Measurements from ENCODE around the gene URM1. TPM values are rescaled to one million over a fixed set of nuclear protein-coding genes. Genes with fewer than 3 reads are reported as not detected.

The URM1 gene
- total and polyA plus RNA-seq, 2 donors (not counting 1 experiment from before 2014, with no cell fraction given), result 28.6 to 35.3 TPM

- H3K9me3 ChIP-seq (ENCODE audit: control insufficient read depth, insufficient read depth, low read depth, low read length), result no peaks in the 10 kb centered on the region
- H3K4me3 ChIP-seq (replicated peaks in 1 of 4; ENCODE audit: control extremely low read depth in 1 of 4, insufficient read depth in 1 of 4, low read depth in 3 of 4, low read length in 4 of 4), result no peak overlapping the region
Measured at GRCh38 chr9:128365525-128365924, 5.6 kb upstream of the URM1 start.

GRCh38 chr9:128369024-128369706 is 2.0 kb upstream of the URM1 start:
- no peaks in the 10 kb centered on the region for H3K27me3 ChIP-seq (ENCODE audit: control insufficient read depth, insufficient read depth, low read length)
- no peak overlapping the region for H3K4me3 ChIP-seq (replicated peaks in 1 of 4; ENCODE audit: control extremely low read depth in 1 of 4, insufficient read depth in 1 of 4, low read depth in 3 of 4, low read length in 4 of 4)
- no peak overlapping the region for H3K9ac ChIP-seq (ENCODE audit: insufficient read depth, low read length)
- H4K20me1 ChIP-seq (ENCODE audit: control insufficient read depth, extremely low read depth, insufficient read depth, low read length), result no peaks in the 10 kb centered on the region
- no peak overlapping the region for H3K4me2 ChIP-seq (ENCODE audit: extremely low read depth, insufficient read depth, low read length)
- no peak for TF ChIP-seq EZH2 (IDR thresholded peaks at IDR 0.05; ENCODE audit: low read length, missing control alignments)
- TF ChIP-seq, protein P1, sequence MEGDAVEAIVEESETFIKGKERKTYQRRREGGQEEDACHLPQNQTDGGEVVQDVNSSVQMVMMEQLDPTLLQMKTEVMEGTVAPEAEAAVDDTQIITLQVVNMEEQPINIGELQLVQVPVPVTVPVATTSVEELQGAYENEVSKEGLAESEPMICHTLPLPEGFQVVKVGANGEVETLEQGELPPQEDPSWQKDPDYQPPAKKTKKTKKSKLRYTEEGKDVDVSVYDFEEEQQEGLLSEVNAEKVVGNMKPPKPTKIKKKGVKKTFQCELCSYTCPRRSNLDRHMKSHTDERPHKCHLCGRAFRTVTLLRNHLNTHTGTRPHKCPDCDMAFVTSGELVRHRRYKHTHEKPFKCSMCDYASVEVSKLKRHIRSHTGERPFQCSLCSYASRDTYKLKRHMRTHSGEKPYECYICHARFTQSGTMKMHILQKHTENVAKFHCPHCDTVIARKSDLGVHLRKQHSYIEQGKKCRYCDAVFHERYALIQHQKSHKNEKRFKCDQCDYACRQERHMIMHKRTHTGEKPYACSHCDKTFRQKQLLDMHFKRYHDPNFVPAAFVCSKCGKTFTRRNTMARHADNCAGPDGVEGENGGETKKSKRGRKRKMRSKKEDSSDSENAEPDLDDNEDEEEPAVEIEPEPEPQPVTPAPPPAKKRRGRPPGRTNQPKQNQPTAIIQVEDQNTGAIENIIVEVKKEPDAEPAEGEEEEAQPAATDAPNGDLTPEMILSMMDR (conservative IDR thresholded peaks at IDR 0.05 in 1 of 2, IDR thresholded peaks at IDR 0.05 in 1 of 2; ENCODE audit: low read depth in 1 of 2, low read length in 2 of 2), result no peak
- no peak overlapping the region for H3K27ac ChIP-seq (ENCODE audit: insufficient read depth, low read length)
- H3K9me3 ChIP-seq (ENCODE audit: control insufficient read depth, insufficient read depth, low read depth, low read length), result no peaks in the 10 kb centered on the region
- peaks cover 7% of the 10 kb centered on the region for H3K4me1 ChIP-seq (ENCODE audit: control insufficient read depth, extremely low read depth, insufficient read depth, low read length)
- H2AFZ ChIP-seq (ENCODE audit: low read length), result no peak overlapping the region
- peaks cover 25% of the 10 kb centered on the region for H3K79me2 ChIP-seq (ENCODE audit: control insufficient read depth, insufficient read depth, low read length)
- DNase-seq (ENCODE audit: low read depth in 2 of 2), result no peak
- H3K36me3 ChIP-seq (ENCODE audit: control insufficient read depth, insufficient read depth, low read length), result no peaks in the 10 kb centered on the region

More at GRCh38 chr9:128365525-128365924, 5.6 kb upstream of the URM1 start:
- Histone ChIP-seq H3K79me2 (ENCODE audit: control insufficient read depth, insufficient read depth, low read length) (no peaks in the 10 kb centered on the region), H2AFZ (ENCODE audit: low read length) (no peak overlapping the region), H3K4me1 (ENCODE audit: control insufficient read depth, extremely low read depth, insufficient read depth, low read length) (peaks cover 6% of the 10 kb centered on the region), H3K36me3 (ENCODE audit: control insufficient read depth, insufficient read depth, low read length) (no peaks in the 10 kb centered on the region), H3K27ac (ENCODE audit: insufficient read depth, low read length) (no peak overlapping the region), H4K20me1 (ENCODE audit: control insufficient read depth, extremely low read depth, insufficient read depth, low read length) (no peaks in the 10 kb centered on the region), H3K9ac (ENCODE audit: insufficient read depth, low read length) (no peak overlapping the region), H3K27me3 (ENCODE audit: control insufficient read depth, insufficient read depth, low read length) (no peaks in the 10 kb centered on the region), H3K4me2 (ENCODE audit: extremely low read depth, insufficient read depth, low read length) (no peak overlapping the region)
- no peak for DNase-seq (ENCODE audit: low read depth in 2 of 2)
- no peak for TF ChIP-seq EZH2 (IDR thresholded peaks at IDR 0.05; ENCODE audit: low read length, missing control alignments)
- TF ChIP-seq, protein P1 (conservative IDR thresholded peaks at IDR 0.05 in 1 of 2, IDR thresholded peaks at IDR 0.05 in 1 of 2; ENCODE audit: low read depth in 1 of 2, low read length in 2 of 2), result no peak

GRCh38 chr9:128370367-128370751 is 815 bp upstream of the URM1 start:
- H3K27me3 ChIP-seq (ENCODE audit: control insufficient read depth, insufficient read depth, low read length), result no peaks in the 10 kb centered on the region
- no peak for DNase-seq (ENCODE audit: low read depth in 2 of 2)
- peak overlapping the region; percentile 54 to 78 (median 70) for H3K4me3 ChIP-seq (replicated peaks in 1 of 4; ENCODE audit: control extremely low read depth in 1 of 4, insufficient read depth in 1 of 4, low read depth in 3 of 4, low read length in 4 of 4)
- peaks cover 30% of the 10 kb centered on the region for H3K79me2 ChIP-seq (ENCODE audit: control insufficient read depth, insufficient read depth, low read length)
- TF ChIP-seq EZH2 (IDR thresholded peaks at IDR 0.05; ENCODE audit: low read length, missing control alignments), result no peak
- TF ChIP-seq, protein P1 (conservative IDR thresholded peaks at IDR 0.05 in 1 of 2, IDR thresholded peaks at IDR 0.05 in 1 of 2; ENCODE audit: low read depth in 1 of 2, low read length in 2 of 2), result no peak
- H3K4me2 ChIP-seq (ENCODE audit: extremely low read depth, insufficient read depth, low read length), result peak overlapping the region; percentile 88
- H2AFZ ChIP-seq (ENCODE audit: low read length), result no peak overlapping the region
- peak overlapping the region; percentile 82 for H3K27ac ChIP-seq (ENCODE audit: insufficient read depth, low read length)
- peaks cover 7% of the 10 kb centered on the region for H3K4me1 ChIP-seq (ENCODE audit: control insufficient read depth, extremely low read depth, insufficient read depth, low read length)
- H3K9me3 ChIP-seq (ENCODE audit: control insufficient read depth, insufficient read depth, low read depth, low read length), result no peaks in the 10 kb centered on the region
- no peaks in the 10 kb centered on the region for H4K20me1 ChIP-seq (ENCODE audit: control insufficient read depth, extremely low read depth, insufficient read depth, low read length)
- H3K9ac ChIP-seq (ENCODE audit: insufficient read depth, low read length), result peak overlapping the region; percentile 75
- H3K36me3 ChIP-seq (ENCODE audit: control insufficient read depth, insufficient read depth, low read length), result peaks cover 1% of the 10 kb centered on the region

Data from fibroblast of lung (primary cell).